ENCODE results near the gene HPCAL1. TPM values are rescaled to one million over a fixed set of nuclear protein-coding genes. Genes with fewer than 3 reads are reported as not detected.

The HPCAL1 gene
- total RNA-seq, 4 donors from 2014 or later = 26.4 to 45.7 (median 36.9) TPM

- TF ChIP-seq CTCF (IDR thresholded peaks at IDR 0.05) = no peak
- no peak for TF ChIP-seq POLR2A (IDR thresholded peaks at IDR 0.05)
- DNase-seq (ENCODE audit: low spot score in 2 of 2) = no peak
- WGBS, 2 donors = 60 to 71% methylated on average over 14 of the region's 14 CpGs
- intact Hi-C loops (cut with DNase I; ENCODE audit: low total_unique reads) = no loop called here
- H3K4me3 ChIP-seq (ENCODE audit: low read depth, poor library complexity, severe bottlenecking) = no peak overlapping the region
Measured at GRCh38 chr2:10395893-10396292, 93.2 kb downstream of the HPCAL1 start.

GRCh38 chr2:10396464-10396863, 93.8 kb downstream of the HPCAL1 start:
- WGBS, 2 donors = 94 to 95% methylated on average over 3 to 10 of the region's 13 CpGs
- intact Hi-C loops (cut with DNase I; ENCODE audit: low total_unique reads) = no loop called here
- no peak overlapping the region for H3K4me3 ChIP-seq (ENCODE audit: low read depth, poor library complexity, severe bottlenecking)
- no peak for TF ChIP-seq CTCF (IDR thresholded peaks at IDR 0.05)
- DNase-seq (ENCODE audit: low spot score in 2 of 2) = no peak

- DNase-seq (ENCODE audit: low spot score in 2 of 2) = no peak
- intact Hi-C loops (cut with DNase I; ENCODE audit: low total_unique reads) = no loop called here
- TF ChIP-seq POLR2A (IDR thresholded peaks at IDR 0.05) (no peak), CTCF (IDR thresholded peaks at IDR 0.05) (no peak)
- 89% methylated on average over 12 to 16 of the region's 16 CpGs for WGBS, 2 donors
- no peak overlapping the region for H3K4me3 ChIP-seq (ENCODE audit: low read depth, poor library complexity, severe bottlenecking)
Measured at GRCh38 chr2:10397297-10397875, 94.7 kb downstream of the HPCAL1 start.

GRCh38 chr2:10397878-10398277, 95.2 kb downstream of the HPCAL1 start:
- H3K4me3 ChIP-seq (ENCODE audit: low read depth, poor library complexity, severe bottlenecking) = no peak overlapping the region
- WGBS, 2 donors = 67 to 72% methylated on average over 4 of the region's 4 CpGs
- intact Hi-C loops (cut with DNase I; ENCODE audit: low total_unique reads) = no loop called here
- TF ChIP-seq CTCF (IDR thresholded peaks at IDR 0.05) = no peak
- no peak for DNase-seq (ENCODE audit: low spot score in 2 of 2)

- no peak overlapping the region for H3K4me3 ChIP-seq (ENCODE audit: low read depth, poor library complexity, severe bottlenecking)
- intact Hi-C loops (cut with DNase I; ENCODE audit: low total_unique reads) = no loop called here
- TF ChIP-seq CTCF (IDR thresholded peaks at IDR 0.05) (no peak), POLR2A (IDR thresholded peaks at IDR 0.05) (no peak)
- 59 to 63% methylated on average over 14 of the region's 14 CpGs for WGBS, 2 donors
- DNase-seq (ENCODE audit: low spot score in 2 of 2) = peak in 1 of 2 donors; percentile 90
Measured at GRCh38 chr2:10398496-10398895, 95.8 kb downstream of the HPCAL1 start.

- no peak for DNase-seq (ENCODE audit: low spot score in 2 of 2)
- 76 to 82% methylated on average over 13 to 16 of the region's 16 CpGs for WGBS, 2 donors
- intact Hi-C loops (cut with DNase I; ENCODE audit: low total_unique reads) = no loop called here
Measured at GRCh38 chr2:10399358-10399757, 96.7 kb downstream of the HPCAL1 start.

More at GRCh38 chr2:10399358-10399757, 96.7 kb downstream of the HPCAL1 start:
- no peak for TF ChIP-seq CTCF (IDR thresholded peaks at IDR 0.05)
- TF ChIP-seq POLR2A (IDR thresholded peaks at IDR 0.05) = no peak
- no peak overlapping the region for H3K4me3 ChIP-seq (ENCODE audit: low read depth, poor library complexity, severe bottlenecking)

Measured in lower leg skin (tissue), 4 donors.